Left ventricle myocardium inferior (tissue), 1 donor: Measurements from ENCODE around the gene PLXND1. TPM values are rescaled to one million over a fixed set of nuclear protein-coding genes. Genes with fewer than 3 reads are reported as not detected.
"Not testable (repeated sequence)": the region's sequence is repeated elsewhere in the genome, so short reads cannot be mapped to it uniquely, and the experiment has no call there.

ENCODE experiments used
- DNase-seq: peaks from one replicate; pipeline ENCODE4 v3.0.0-alpha.2; 2020
- H3K27ac ChIP-seq: fragments of 200-600 bp; replicated peaks from 2 replicates; pipeline ENCODE4 v1.8.0; 2021
- H3K27me3 ChIP-seq: fragments of 200-600 bp; 2 replicates; pipeline ENCODE4 v1.8.0; 2021; ENCODE audit warnings: low read depth
- H3K36me3 ChIP-seq: fragments of 200-600 bp; 2 replicates; pipeline ENCODE4 v1.8.0; 2021
- H3K4me1 ChIP-seq: fragments of 200-600 bp; 2 replicates; pipeline ENCODE4 v1.8.0; 2021
- H3K4me3 ChIP-seq: fragments of 200-600 bp; 2 replicates; pipeline ENCODE4 v1.8.0; 2021; ENCODE audit warnings: mild to moderate bottlenecking, moderate library complexity
- H3K9me3 ChIP-seq: fragments of 200-600 bp; replicated peaks from 2 replicates; pipeline ENCODE4 v1.8.0; 2021
- CTCF ChIP-seq: fragments of 200-600 bp; IDR thresholded peaks from 2 replicates; pipeline ENCODE4 v1.8.0; 2021; ENCODE audit warnings: antibody characterized with exemption, mild to moderate bottlenecking, borderline replicate concordance
- intact Hi-C: fragments of 100-400 bp; cut with micrococcal nuclease; formaldehyde crosslinking; loops from one replicate; pipeline ENCODE4 v1.11.0; 2022
- total RNA-seq: library from RNA; stranded (reverse); fragmentation: NEBNext Ultra II Directional; extraction: Animal tissue kit (Norgen Biotek cat#: 25700); gene quantifications from one replicate; pipeline ENCODE4 v1.2.1, GENCODE V29; 2021
- donor health status: DM: no; HTN: yes; CAD: no; lungs with severe emphysema.

The PLXND1 gene
- total RNA-seq, 1 donor from 2014 or later = 45.5 TPM

GRCh38 chr3:129611446-129611800, 4.9 kb upstream of the PLXND1 start:
- Histone ChIP-seq H3K27me3 (no peaks in the 10 kb centered on the region), H3K4me1 (peaks cover 92% of the 10 kb centered on the region), H3K9me3 (no peaks in the 10 kb centered on the region), H3K36me3 (no peaks in the 10 kb centered on the region), H3K27ac (peak overlapping the region; percentile 97), H3K4me3 (no peak overlapping the region)
- no peak for TF ChIP-seq CTCF
- peak; percentile 12 for DNase-seq
- intact Hi-C loops = no loop called here

GRCh38 chr3:129610794-129611445, 4.4 kb upstream of the PLXND1 start:
- peak; percentile 15 for DNase-seq
- H3K4me3 ChIP-seq, intact Hi-C loops: not testable (repeated sequence)

GRCh38 chr3:129610276-129610675, 3.8 kb upstream of the PLXND1 start:
- H3K27me3 ChIP-seq = peaks cover 10% of the 10 kb centered on the region
- no peak overlapping the region for H3K4me3 ChIP-seq
- no peak for DNase-seq
- peaks cover 92% of the 10 kb centered on the region for H3K4me1 ChIP-seq
- peak overlapping the region; percentile 97 for H3K27ac ChIP-seq
- intact Hi-C loops = no loop called here
- H3K36me3 ChIP-seq = no peaks in the 10 kb centered on the region
- TF ChIP-seq CTCF = no peak
- no peaks in the 10 kb centered on the region for H3K9me3 ChIP-seq

More at GRCh38 chr3:129610794-129611445, 4.4 kb upstream of the PLXND1 start:
- H3K36me3 ChIP-seq, H3K27me3 ChIP-seq, H3K9me3 ChIP-seq: not testable (repeated sequence)
- Histone ChIP-seq H3K4me1 (peaks cover 92% of the 10 kb centered on the region), H3K27ac (peak overlapping the region; percentile 97)

GRCh38 chr3:129609591-129610182, 3.2 kb upstream of the PLXND1 start:
- intact Hi-C loops = loop anchor here (5.0 kb wide), 1 partner anchor 117 kb away; no protein-coding TSS in a partner anchor
- H3K9me3 ChIP-seq = no peaks in the 10 kb centered on the region
- TF ChIP-seq CTCF = no peak
- H3K27me3 ChIP-seq = peaks cover 16% of the 10 kb centered on the region
- H3K4me1 ChIP-seq = peaks cover 90% of the 10 kb centered on the region
- no peaks in the 10 kb centered on the region for H3K36me3 ChIP-seq
- DNase-seq = no peak
- peak overlapping the region; percentile 97 for H3K27ac ChIP-seq
- no peak overlapping the region for H3K4me3 ChIP-seq

- DNase-seq = no peak
- Histone ChIP-seq H3K9me3 (no peaks in the 10 kb centered on the region), H3K27ac (peak overlapping the region; percentile 97), H3K4me1 (peaks cover 90% of the 10 kb centered on the region), H3K4me3 (no peak overlapping the region), H3K27me3 (peaks cover 16% of the 10 kb centered on the region), H3K36me3 (no peaks in the 10 kb centered on the region)
- no peak for TF ChIP-seq CTCF
- intact Hi-C loops = loop anchor here (5.0 kb wide), 1 partner anchor 117 kb away; no protein-coding TSS in a partner anchor
Measured at GRCh38 chr3:129608936-129609590, 2.6 kb upstream of the PLXND1 start.
